ENCODE data around the gene TLR7. TPM values are rescaled to one million over a fixed set of nuclear protein-coding genes. Genes with fewer than 3 reads are reported as not detected.

The TLR7 gene
- total RNA-seq, 1 experiment from 2014 or later: not detected

GRCh38 chrX:12878536-12878935 lies 11.7 kb downstream of the TLR7 start:
- Mint-ChIP-seq H3K36me3 (ENCODE audit: insufficient read depth in 1 of 3, low read depth in 3 of 3) (no peaks in the 10 kb centered on the region; a peak in 1 of 7 replicates), H3K4me1 (no peaks in the 10 kb centered on the region), H3K27me3 (ENCODE audit: low read depth) (no peaks in the 10 kb centered on the region), H3K4me3 (no peak overlapping the region), H3K27ac (no peak overlapping the region), H3K9me3 (peaks cover 51 to 55% of the 10 kb centered on the region in 2 experiments)
- Histone ChIP-seq H2BK5ac (ENCODE audit: insufficient read length, low read length) (no peak overlapping the region), H3K27ac (ENCODE audit: insufficient read length, low read depth, low read length) (no peak overlapping the region), H3K14ac (ENCODE audit: insufficient read depth, low read length) (no peak overlapping the region), H4K5ac (ENCODE audit: insufficient read length, low read depth, low read length) (no peak overlapping the region), H2BK120ac (ENCODE audit: low read depth, low read length, poor library complexity, severe bottlenecking) (no peak overlapping the region), H2BK20ac (ENCODE audit: low read depth, low read length, poor library complexity, severe bottlenecking) (no peak overlapping the region), H2AFZ (ENCODE audit: low read length) (no peak overlapping the region), H3K23me2 (ENCODE audit: insufficient read length, low read depth, low read length, poor library complexity, severe bottlenecking) (no peaks in the 10 kb centered on the region), H3K27me3 (ENCODE audit: insufficient read depth, low read length) (no peaks in the 10 kb centered on the region; the same call in 1 of the 2 replicates), H3K9ac (ENCODE audit: extremely low read depth, insufficient read length, low read length) (no peak overlapping the region), H3K23ac (ENCODE audit: insufficient read length, low read depth, low read length) (no peak overlapping the region), H2BK15ac (ENCODE audit: low read depth, low read length) (no peak overlapping the region), H2AK5ac (ENCODE audit: insufficient read length, low read length) (no peak overlapping the region), H3T11ph (ENCODE audit: low read length) (no peak overlapping the region), H4K20me1 (ENCODE audit: control insufficient read depth, insufficient read depth, insufficient read length) (no peaks in the 10 kb centered on the region), H2BK12ac (ENCODE audit: insufficient read length, low read depth, low read length) (no peak overlapping the region), H4K8ac (replicated peaks; ENCODE audit: insufficient read length, low read depth, low read length) (no peak overlapping the region), H4K91ac (ENCODE audit: insufficient read length, low read depth, low read length) (no peak overlapping the region), H3K18ac (ENCODE audit: insufficient read length, low read depth, low read length) (no peak overlapping the region), H3K4me2 (ENCODE audit: insufficient read depth, insufficient read length, low read length) (no peak overlapping the region), H3K79me1 (ENCODE audit: insufficient read depth, low read depth, low read length, poor library complexity, severe bottlenecking) (no peaks in the 10 kb centered on the region), H3K56ac (ENCODE audit: insufficient read length, low read depth, low read length) (no peak overlapping the region), H3K9me3 (ENCODE audit: control insufficient read depth, low read depth, low read length) (no peaks in the 10 kb centered on the region), H3K79me2 (ENCODE audit: insufficient read depth, low read length) (no peaks in the 10 kb centered on the region), H3K4me1 (ENCODE audit: insufficient read depth, low read length) (no peaks in the 10 kb centered on the region), H3K4ac (ENCODE audit: low read depth, low read length) (no peak overlapping the region)
- no CpG with 5 or more reads among the region's 1 CpG for WGBS (ENCODE audit: extremely low coverage, insufficient read length, low lambda C conversion rate)
- no peak for DNase-seq
- TF ChIP-seq, protein P1, sequence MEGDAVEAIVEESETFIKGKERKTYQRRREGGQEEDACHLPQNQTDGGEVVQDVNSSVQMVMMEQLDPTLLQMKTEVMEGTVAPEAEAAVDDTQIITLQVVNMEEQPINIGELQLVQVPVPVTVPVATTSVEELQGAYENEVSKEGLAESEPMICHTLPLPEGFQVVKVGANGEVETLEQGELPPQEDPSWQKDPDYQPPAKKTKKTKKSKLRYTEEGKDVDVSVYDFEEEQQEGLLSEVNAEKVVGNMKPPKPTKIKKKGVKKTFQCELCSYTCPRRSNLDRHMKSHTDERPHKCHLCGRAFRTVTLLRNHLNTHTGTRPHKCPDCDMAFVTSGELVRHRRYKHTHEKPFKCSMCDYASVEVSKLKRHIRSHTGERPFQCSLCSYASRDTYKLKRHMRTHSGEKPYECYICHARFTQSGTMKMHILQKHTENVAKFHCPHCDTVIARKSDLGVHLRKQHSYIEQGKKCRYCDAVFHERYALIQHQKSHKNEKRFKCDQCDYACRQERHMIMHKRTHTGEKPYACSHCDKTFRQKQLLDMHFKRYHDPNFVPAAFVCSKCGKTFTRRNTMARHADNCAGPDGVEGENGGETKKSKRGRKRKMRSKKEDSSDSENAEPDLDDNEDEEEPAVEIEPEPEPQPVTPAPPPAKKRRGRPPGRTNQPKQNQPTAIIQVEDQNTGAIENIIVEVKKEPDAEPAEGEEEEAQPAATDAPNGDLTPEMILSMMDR (conservative IDR thresholded peaks at IDR 0.05): no peak
